T47D (cell line): ENCODE results near the gene OLFM1.
"Not testable (repeated sequence)": the region's sequence is repeated elsewhere in the genome, so short reads cannot be mapped to it uniquely, and the experiment has no call there.

Source experiments
- DNase-seq, 2 experiments: peaks; one replicate each; pipeline versions ENCODE4 v3.0.0 to v3.0.0-alpha.2; 2011 to 2012; ENCODE audit warnings: low read depth in 1 of 2, low spot score in 1 of 2
- JUND ChIP-seq: IDR thresholded peaks from 2 replicates; pipeline ENCODE4 v1.6.1; 2012; ENCODE audit warnings: low read depth
- in situ Hi-C: cut with HindIII; loops from 2 replicates; pipeline ENCODE4 v1.10.0; 2016; ENCODE audit warnings: low sequenced_read_pairs, low pct_unique_long_range_greater_than_20kb

OLFM1 gene

GRCh38 chr9:135048046-135048757, 39.3 kb upstream of the OLFM1 start:
- no peak for DNase-seq
- in situ Hi-C loops = no loop called here
- TF ChIP-seq JUND = no peak

DNA sequence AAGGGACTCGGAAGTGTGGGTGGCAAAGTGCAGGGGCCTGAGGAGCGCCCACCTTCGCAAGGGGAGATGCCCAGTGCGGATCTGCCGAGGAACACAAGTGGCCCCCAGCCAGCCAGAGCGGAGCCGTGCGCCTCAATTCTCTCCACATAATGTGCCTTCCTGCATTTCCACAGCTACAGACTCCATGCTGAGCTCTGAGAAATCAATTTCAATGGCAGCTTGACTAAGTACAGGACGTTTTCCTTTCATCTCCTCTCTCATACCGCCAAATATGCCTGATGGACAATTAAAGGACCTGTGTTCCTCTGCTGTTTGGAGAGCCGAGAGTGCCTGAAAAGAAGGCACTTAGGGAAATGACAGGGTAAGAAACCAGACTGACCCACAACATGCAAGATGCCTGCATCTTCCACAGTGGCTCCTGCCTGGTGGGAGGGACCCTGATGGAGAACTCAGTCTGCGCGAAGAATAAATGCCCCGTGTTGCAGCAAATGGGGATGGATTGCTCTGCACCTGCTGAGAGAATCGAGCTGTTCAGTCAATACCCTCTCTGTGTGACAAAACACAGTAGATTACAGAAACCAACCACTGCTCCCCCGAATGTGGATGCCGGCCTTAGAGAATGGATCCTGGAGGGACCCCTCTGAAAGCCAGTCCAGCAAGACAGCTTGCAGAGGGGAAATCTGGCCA, 38.6 kb upstream of the OLFM1 start:
- no peak for DNase-seq
- TF ChIP-seq JUND = no peak
- in situ Hi-C loops = no loop called here

DNA sequence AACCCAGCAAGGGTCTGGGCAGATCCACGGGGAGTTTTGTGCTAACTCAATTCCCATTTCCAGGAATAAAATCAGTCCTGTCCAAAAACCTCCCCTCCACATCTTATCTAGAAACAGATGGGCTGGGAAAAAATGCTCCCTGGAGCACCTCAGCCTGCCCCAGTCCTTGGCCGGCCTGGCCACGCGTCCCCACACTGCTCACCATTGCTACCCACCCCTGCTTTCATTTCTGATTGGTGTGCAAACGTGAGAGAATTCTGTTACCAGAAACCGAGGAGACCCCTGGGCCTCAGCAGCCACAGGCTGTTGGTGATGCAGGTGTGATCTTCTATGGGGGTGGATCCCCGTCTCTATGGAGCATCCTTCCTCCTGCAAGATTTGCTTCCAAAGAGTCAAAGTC, 38.0 kb upstream of the OLFM1 start:
- TF ChIP-seq JUND = no peak
- DNase-seq = no peak
- in situ Hi-C loops = no loop called here

GRCh38 chr9:135050072-135050990, 37.1 kb upstream of the OLFM1 start:
- in situ Hi-C loops = no loop called here
- no peak for TF ChIP-seq JUND
- DNase-seq = no peak

DNA sequence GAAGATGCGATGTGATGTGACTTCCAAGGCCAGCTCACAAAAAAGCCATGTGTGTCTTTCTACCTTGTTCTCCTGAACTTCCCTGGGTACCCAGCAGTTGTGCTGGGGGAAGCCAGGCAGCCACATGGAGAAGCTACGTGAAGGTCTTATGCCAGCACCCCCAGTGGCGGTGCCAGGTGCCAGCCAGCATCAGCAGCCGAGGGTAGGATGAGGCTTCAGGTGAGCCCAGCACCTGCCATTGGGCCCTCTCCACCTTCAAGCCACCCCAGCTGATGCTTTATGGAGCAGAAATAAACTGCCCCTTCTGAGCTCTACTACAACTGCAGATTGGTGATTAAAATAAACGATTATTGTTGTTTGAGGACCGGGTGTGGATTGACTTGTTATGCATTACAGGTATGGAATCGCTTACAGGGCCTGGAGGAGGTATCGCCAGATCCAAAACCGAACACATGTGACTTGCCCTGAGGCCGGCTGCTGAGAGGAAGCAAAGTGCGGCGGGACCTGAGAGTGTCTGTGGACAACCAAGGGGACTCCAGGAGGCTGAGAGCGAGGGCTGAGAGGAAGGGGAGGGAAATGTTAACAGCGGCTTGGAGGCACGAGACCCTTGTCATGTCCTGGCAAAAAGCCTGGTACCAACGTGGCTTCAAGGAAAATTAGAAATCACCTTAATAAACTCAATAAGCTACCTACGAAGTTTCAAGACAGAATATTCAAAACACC, 36.0 kb upstream of the OLFM1 start:
- no peak for DNase-seq
- in situ Hi-C loops = no loop called here
- TF ChIP-seq JUND = no peak

DNA sequence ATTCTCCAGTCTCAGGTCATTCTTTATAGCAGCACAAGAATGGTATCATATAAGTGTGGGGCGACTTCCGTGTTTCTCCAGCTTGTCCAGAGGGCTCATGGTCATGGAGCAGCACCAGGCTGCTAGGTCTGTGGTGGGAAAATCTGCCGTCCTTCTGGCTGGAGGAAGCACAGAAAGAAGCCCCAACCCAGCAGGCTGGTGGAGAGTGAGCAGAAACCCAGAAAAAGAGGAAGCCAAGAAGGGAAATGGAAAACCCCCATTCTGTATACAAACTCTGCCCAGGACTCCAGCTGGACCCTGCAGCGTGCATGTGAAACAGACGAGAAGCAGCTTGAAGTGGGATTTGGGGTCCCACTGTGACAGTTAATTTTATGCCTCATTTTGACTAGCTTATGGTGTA, 34.3 kb upstream of the OLFM1 start:
- DNase-seq = no peak
- in situ Hi-C loops = no loop called here
- no peak for TF ChIP-seq JUND

DNA sequence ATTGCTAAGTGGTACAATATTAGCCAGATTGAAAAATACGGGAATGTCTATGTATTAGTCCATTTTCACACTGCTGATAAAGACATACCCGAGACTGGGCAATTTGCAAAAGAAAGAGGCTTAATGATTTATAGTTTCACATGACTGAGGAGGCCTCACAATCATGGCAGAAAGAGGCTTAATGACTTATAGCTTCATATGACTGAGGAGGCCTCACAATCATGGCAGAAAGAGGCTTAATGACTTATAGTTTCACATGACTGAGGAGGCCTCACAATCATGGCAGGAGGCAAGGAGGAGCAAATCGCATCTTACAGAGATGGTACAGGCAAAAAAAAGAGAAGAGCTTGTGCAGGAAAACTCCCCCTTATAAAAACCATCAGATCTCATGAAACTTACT, 32.3 kb upstream of the OLFM1 start:
- DNase-seq = no peak
- no peak for TF ChIP-seq JUND
- in situ Hi-C loops = no loop called here

- no peak for TF ChIP-seq JUND
- no peak for DNase-seq
- in situ Hi-C loops = no loop called here
Measured at GRCh38 chr9:135056541-135056940, 30.9 kb upstream of the OLFM1 start.

GRCh38 chr9:135060461-135061116, 26.9 kb upstream of the OLFM1 start:
- no peak for TF ChIP-seq JUND
- in situ Hi-C loops = no loop called here
- DNase-seq = no peak

- no peak for TF ChIP-seq JUND
- no peak for DNase-seq
- in situ Hi-C loops = no loop called here
Measured at GRCh38 chr9:135061441-135061840, 26.0 kb upstream of the OLFM1 start.

- in situ Hi-C loops = no loop called here
- TF ChIP-seq JUND = no peak
- no peak for DNase-seq
Measured at GRCh38 chr9:135062254-135062653, 25.2 kb upstream of the OLFM1 start.

GRCh38 chr9:135063466-135063865, 24.0 kb upstream of the OLFM1 start:
- DNase-seq = not testable (repeated sequence)

GRCh38 chr9:135063888-135064287, 23.6 kb upstream of the OLFM1 start:
- DNase-seq, in situ Hi-C loops: not testable (repeated sequence)

More at GRCh38 chr9:135063466-135063865, 24.0 kb upstream of the OLFM1 start:
- in situ Hi-C loops = not testable (repeated sequence)
